OCI-LY3 (cell line): ENCODE results near the gene EEF2K.

Experiments used
- H2AFZ ChIP-seq: fragments of 200-600, 300-600 bp; shearing (Covaris generic); 2 replicates; pipeline ENCODE4 v1.6.0; 2014; ENCODE audit warnings: antibody characterized with exemption, low read depth, low read length
- H3K27ac ChIP-seq: fragments of 200-600, 300-600 bp; sonication (generic); 2 replicates; pipeline ENCODE4 v1.5.1; 2014; ENCODE audit warnings: mild to moderate bottlenecking, low read length, moderate library complexity, mixed read lengths
- H3K27me3 ChIP-seq: fragments of 200-600, 300-600 bp; sonication (generic); 2 replicates; pipeline ENCODE4 v1.6.1; 2014; ENCODE audit warnings: low read depth, low read length, mixed read lengths
- H3K36me3 ChIP-seq: fragments of 200-600, 300-600 bp; sonication (generic); replicated peaks from 2 replicates; pipeline ENCODE3; 2014; ENCODE audit warnings: low read depth, low read length, mixed read lengths
- H3K4me1 ChIP-seq: fragments of 300-600, 200-600 bp; sonication (generic); 2 replicates; pipeline ENCODE4 v1.6.1; 2014; ENCODE audit warnings: low read length, mixed read lengths
- H3K4me2 ChIP-seq: fragments of 200-600, 300-600 bp; sonication (generic); 2 replicates; pipeline ENCODE4 v1.6.1; 2014; ENCODE audit warnings: low read length, mixed read lengths
- H3K4me3 ChIP-seq: fragments of 300-600, 200-600 bp; sonication (generic); 2 replicates; pipeline ENCODE4 v1.5.1; 2014; ENCODE audit warnings: antibody characterized with exemption, mild to moderate bottlenecking, low read length, moderate library complexity
- H3K79me2 ChIP-seq: fragments of 300-600, 200-600 bp; shearing (Covaris generic); 2 replicates; pipeline ENCODE4 v1.6.1; 2014; ENCODE audit warnings: mild to moderate bottlenecking, low read length, mixed read lengths
- H3K9ac ChIP-seq: fragments of 300-600, 200-600 bp; shearing (Covaris generic); 2 replicates; pipeline ENCODE4 v1.6.0; 2014; ENCODE audit warnings: mild to moderate bottlenecking, low read length, moderate library complexity
- H3K9me3 ChIP-seq: fragments of 200-600, 300-600 bp; shearing (Covaris generic); 2 replicates; pipeline ENCODE4 v1.6.1; 2014; ENCODE audit warnings: low read length, mixed read lengths; ENCODE audit not compliant: insufficient read depth
- H4K20me1 ChIP-seq: fragments of 200-600, 300-600 bp; sonication (generic); 2 replicates; pipeline ENCODE4 v1.6.1; 2016; ENCODE audit warnings: low read length, mixed read lengths; ENCODE audit not compliant: insufficient read depth
- EZH2phosphoT487 ChIP-seq: fragments of 200-600 bp; shearing (Covaris generic); IDR thresholded peaks from 2 replicates; pipeline ENCODE4 v1.6.1; 2018; ENCODE audit warnings: antibody characterized with exemption, mixed run types, low read depth
- TF ChIP-seq, protein P1 (sequence below): fragments of 200-600, 300-600 bp; sonication (generic); IDR thresholded peaks from 2 replicates; pipeline ENCODE4 v1.5.1; 2014; ENCODE audit warnings: antibody characterized with exemption, low read length, low read depth

EEF2K gene

DNA sequence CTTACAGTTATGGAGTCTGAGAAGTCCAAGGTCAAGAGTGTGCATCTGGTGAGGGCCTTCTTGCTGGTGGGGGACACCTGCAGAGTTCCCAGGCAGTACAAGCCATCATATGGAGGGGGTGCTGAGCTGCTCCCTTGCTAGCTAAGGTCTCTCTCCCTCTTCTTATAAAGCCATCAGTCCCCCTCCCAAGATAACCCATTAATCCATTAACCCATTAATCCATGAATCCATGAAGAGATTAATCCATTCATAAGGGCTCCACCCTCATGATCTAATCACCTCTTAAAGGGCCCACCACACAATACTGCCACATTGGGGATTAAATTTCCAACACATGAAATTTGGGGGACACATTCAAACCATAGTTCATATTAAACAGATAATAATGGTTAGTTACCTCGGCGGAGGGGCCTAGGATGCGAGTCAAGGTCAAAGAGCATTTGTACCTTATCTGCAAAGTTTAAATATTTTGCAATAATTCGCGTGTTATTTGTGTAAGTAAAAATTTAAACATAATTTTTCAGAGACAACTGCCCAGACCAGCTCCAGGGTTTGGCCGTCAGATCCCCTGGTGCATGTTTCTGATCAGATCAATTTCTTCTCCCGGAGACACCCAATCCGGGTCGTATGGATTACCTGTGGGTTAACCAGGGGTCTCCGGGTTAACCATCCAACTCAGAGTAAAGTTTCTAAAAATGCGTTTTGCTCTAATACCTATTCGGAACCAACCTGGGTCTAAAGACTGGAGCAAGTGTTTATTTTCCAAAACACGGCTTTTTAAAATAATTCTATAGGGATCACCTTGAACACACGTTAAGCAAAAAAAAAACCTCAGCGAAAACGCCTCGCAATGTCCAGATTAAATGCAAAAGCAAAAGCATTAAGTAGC, 90.4 kb downstream of the EEF2K start:
- H4K20me1 ChIP-seq = peaks cover 33% of the 10 kb centered on the region
- H3K4me2 ChIP-seq = peak overlapping the region; percentile 76
- peak overlapping the region; percentile 99 for H3K4me3 ChIP-seq
- H3K36me3 ChIP-seq = no peaks in the 10 kb centered on the region
- no peak overlapping the region for H3K27ac ChIP-seq
- TF ChIP-seq, protein P1, sequence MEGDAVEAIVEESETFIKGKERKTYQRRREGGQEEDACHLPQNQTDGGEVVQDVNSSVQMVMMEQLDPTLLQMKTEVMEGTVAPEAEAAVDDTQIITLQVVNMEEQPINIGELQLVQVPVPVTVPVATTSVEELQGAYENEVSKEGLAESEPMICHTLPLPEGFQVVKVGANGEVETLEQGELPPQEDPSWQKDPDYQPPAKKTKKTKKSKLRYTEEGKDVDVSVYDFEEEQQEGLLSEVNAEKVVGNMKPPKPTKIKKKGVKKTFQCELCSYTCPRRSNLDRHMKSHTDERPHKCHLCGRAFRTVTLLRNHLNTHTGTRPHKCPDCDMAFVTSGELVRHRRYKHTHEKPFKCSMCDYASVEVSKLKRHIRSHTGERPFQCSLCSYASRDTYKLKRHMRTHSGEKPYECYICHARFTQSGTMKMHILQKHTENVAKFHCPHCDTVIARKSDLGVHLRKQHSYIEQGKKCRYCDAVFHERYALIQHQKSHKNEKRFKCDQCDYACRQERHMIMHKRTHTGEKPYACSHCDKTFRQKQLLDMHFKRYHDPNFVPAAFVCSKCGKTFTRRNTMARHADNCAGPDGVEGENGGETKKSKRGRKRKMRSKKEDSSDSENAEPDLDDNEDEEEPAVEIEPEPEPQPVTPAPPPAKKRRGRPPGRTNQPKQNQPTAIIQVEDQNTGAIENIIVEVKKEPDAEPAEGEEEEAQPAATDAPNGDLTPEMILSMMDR = no peak
- TF ChIP-seq EZH2phosphoT487 = no peak
- H3K27me3 ChIP-seq = no peaks in the 10 kb centered on the region
- peak overlapping the region; percentile 71 for H2AFZ ChIP-seq
- peak overlapping the region; percentile 49 for H3K9ac ChIP-seq
- H3K9me3 ChIP-seq = no peaks in the 10 kb centered on the region
- peaks cover 12% of the 10 kb centered on the region for H3K4me1 ChIP-seq
- H3K79me2 ChIP-seq = peaks cover 43% of the 10 kb centered on the region

DNA sequence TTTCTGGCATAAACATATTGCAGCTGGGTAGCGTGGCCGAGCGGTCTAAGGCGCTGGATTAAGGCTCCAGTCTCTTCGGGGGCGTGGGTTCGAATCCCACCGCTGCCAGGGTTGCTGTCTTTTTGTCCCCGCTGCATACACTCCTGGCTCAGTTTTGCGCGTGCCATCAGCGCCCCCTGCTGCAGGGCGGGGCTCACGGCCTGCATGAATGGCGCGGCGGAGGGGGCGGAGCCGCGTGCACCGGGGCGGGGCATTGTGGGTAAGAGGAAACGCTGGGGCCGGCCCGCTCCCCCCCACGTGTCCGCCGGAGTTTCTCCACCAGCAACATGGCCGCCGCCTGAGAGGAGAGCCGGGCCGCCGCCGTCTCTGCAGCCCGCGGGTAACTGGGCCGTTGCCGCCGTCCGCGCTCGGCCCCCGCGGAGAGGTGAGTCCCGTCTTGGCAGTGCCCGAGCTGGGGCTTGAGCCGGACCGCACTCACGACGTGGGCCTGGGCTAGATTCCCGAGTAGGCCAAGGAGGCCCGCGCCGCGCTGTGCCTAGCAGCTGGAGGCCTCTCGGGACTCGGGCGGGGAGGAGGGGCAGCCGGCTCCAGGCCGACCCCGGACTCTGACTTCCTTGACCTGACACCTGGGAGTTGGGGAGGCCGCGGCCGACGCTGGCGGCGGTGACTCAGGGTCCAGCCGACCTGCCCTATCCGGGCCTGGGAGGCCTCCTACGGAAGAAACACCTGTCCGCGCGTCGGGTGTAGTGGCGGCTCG, 91.2 kb downstream of the EEF2K start, which contains the start of gene POLR3E:
POLR3E (plus strand) TSS at position 296 of the 757 bp plus-strand sequence. CDS start 5,560 bp downstream, outside the sequence.
- Histone ChIP-seq H2AFZ (peak within 1 kb of the TSS; percentile 71), H3K4me1 (peaks cover 12% of the 10 kb centered on the region), H3K27ac (peak within 1 kb of the TSS; percentile 89), H3K4me2 (peak within 1 kb of the TSS; percentile 90), H3K79me2 (peaks cover 51% of the 10 kb centered on the region), H3K36me3 (peaks cover 4% of the 10 kb centered on the region), H4K20me1 (peaks cover 38% of the 10 kb centered on the region), H3K9me3 (no peaks in the 10 kb centered on the region), H3K27me3 (no peaks in the 10 kb centered on the region), H3K4me3 (peak within 1 kb of the TSS; percentile 99), H3K9ac (peak within 1 kb of the TSS; percentile 92)
- TF ChIP-seq, protein P1 = peak; percentile 75
- TF ChIP-seq EZH2phosphoT487 = no peak

DNA sequence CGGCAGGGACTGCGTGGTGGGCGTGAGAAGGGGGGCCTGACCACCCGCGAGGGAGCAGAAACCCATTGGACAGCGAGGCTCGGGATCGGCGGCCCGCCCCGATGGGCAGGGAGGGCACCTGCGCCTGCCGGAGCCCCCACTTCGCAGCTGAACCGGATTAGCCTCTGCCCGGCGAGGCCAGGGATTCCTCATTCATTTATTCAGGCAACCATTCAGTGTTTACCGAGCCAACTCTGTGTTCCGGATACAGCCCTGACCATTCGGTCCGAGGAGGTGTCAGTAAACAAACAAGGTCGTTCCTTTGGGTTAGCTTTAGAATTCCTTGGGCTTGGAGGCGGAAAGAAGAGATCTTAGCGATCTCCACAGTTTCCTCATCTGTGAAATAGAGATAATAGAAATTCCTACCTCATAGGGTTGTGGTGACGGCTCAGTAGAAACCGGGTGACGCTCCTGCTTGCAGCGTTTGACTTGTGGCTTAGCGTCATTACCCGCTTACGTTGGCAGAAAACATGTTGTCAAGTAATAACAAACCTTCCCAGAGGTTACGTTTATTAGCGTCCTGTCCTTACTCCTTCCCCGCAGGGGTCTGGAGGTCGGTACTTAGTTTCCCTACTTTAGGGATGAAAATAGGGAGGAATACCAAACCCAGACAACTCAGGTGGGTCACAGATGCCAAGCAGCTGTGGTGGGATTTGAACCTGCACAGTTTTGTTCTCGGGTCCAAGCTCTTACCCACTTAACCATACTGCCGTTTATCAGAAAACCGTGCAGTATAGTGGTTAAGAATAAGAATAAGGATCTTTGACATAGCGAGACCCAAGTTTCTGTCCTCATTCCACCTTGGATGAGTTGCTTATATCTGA, 92.0 kb downstream of the EEF2K start:
- H3K9ac ChIP-seq = peak overlapping the region; percentile 92
- H3K4me2 ChIP-seq = peak overlapping the region; percentile 90
- peaks cover 43% of the 10 kb centered on the region for H4K20me1 ChIP-seq
- peaks cover 8% of the 10 kb centered on the region for H3K36me3 ChIP-seq
- H3K9me3 ChIP-seq = no peaks in the 10 kb centered on the region
- peak overlapping the region; percentile 89 for H3K27ac ChIP-seq
- no peak for TF ChIP-seq EZH2phosphoT487
- TF ChIP-seq, protein P1 = no peak
- H2AFZ ChIP-seq = no peak overlapping the region
- H3K27me3 ChIP-seq = no peaks in the 10 kb centered on the region
- H3K4me3 ChIP-seq = peak overlapping the region; percentile 99
- peaks cover 12% of the 10 kb centered on the region for H3K4me1 ChIP-seq
- H3K79me2 ChIP-seq = peaks cover 59% of the 10 kb centered on the region
